GM20000 (cell line): Measurements from ENCODE around the gene SLFN13.
A peak's percentile ranks its signal among the peaks of the same experiment; 100 is the strongest.

Experiments used
- DNase-seq: peaks from one replicate; pipeline ENCODE4 v3.0.0; 2012; ENCODE audit warnings: low spot score
- CTCF ChIP-seq: IDR thresholded peaks from 2 replicates; pipeline ENCODE4 v1.5.1; 2012; ENCODE audit warnings: mild to moderate bottlenecking, control low read depth; ENCODE audit errors: extremely low read depth, missing control alignments

The SLFN13 gene

GRCh38 chr17:35453171-35453570, 4.6 kb upstream of the SLFN13 start:
- TF ChIP-seq CTCF, result no peak
- no peak for DNase-seq

GRCh38 chr17:35449371-35449931, 885 bp upstream of the SLFN13 start:
- DNase-seq, result peak; percentile 42
- no peak for TF ChIP-seq CTCF

- no peak for TF ChIP-seq CTCF
- no peak for DNase-seq
Measured at GRCh38 chr17:35448899-35449227, 297 bp upstream of the SLFN13 start.

GRCh38 chr17:35447499-35447898, 1.1 kb downstream of the SLFN13 start:
- DNase-seq, result no peak
- TF ChIP-seq CTCF, result no peak

- no peak for DNase-seq
- TF ChIP-seq CTCF, result no peak
Measured at GRCh38 chr17:35438433-35438832, 10.1 kb downstream of the SLFN13 start.

- peak; percentile 33 for DNase-seq
Measured at GRCh38 chr17:35433075-35433894, 15.3 kb downstream of the SLFN13 start.

More at GRCh38 chr17:35433075-35433894, 15.3 kb downstream of the SLFN13 start:
- no peak for TF ChIP-seq CTCF
